Measurements from ENCODE around the gene INCENP.
"Not testable (repeated sequence)": the region's sequence is repeated elsewhere in the genome, so short reads cannot be mapped to it uniquely, and the experiment has no call there.

The INCENP gene

GRCh38 chr11:62195945-62196344, 72.1 kb downstream of the INCENP start:
- TF ChIP-seq CTCF (IDR thresholded peaks at IDR 0.05; ENCODE audit: extremely low read depth, missing control alignments) = no peak
- DNase-seq (ENCODE audit: low spot score) = no peak

GRCh38 chr11:62197400-62197799, 73.6 kb downstream of the INCENP start:
- DNase-seq (ENCODE audit: low spot score) = not testable (repeated sequence)

GRCh38 chr11:62201376-62201775, 77.6 kb downstream of the INCENP start:
- no peak for DNase-seq (ENCODE audit: low spot score)
- no peak for TF ChIP-seq CTCF (IDR thresholded peaks at IDR 0.05; ENCODE audit: extremely low read depth, missing control alignments)
